ENCODE data around the gene CALHM6. TPM values are rescaled to one million over a fixed set of nuclear protein-coding genes. Genes with fewer than 3 reads are reported as not detected.

Gene CALHM6
- polyA plus RNA-seq, 1 experiment = 0.81 TPM

GRCh38 chr6:116446399-116446798, 14.8 kb upstream of the CALHM6 start:
- CTCF ChIA-PET = interaction anchor here (1.1 to 3.5 kb wide), 8 partner anchors 43 to 179 kb away, joined by 4 to 25 read pairs (median 4); partner anchors contain the start of genes CALHM5 and DSE
- no peaks in the 10 kb centered on the region for H3K27me3 ChIP-seq (ENCODE audit: control insufficient read depth, insufficient read depth, low read length)
- DNase-seq (ENCODE audit: low read depth, low spot score) = no peak
- POLR2A ChIA-PET = interaction anchor here (0.6 to 1.5 kb wide), 4 partner anchors 60 to 255 kb away, joined by 3 to 7 read pairs (median 4); partner anchors contain the start of gene TSPYL1
- H3K9me3 ChIP-seq (ENCODE audit: control insufficient read depth, insufficient read depth, low read length) = no peaks in the 10 kb centered on the region
- TF ChIP-seq, protein P1, sequence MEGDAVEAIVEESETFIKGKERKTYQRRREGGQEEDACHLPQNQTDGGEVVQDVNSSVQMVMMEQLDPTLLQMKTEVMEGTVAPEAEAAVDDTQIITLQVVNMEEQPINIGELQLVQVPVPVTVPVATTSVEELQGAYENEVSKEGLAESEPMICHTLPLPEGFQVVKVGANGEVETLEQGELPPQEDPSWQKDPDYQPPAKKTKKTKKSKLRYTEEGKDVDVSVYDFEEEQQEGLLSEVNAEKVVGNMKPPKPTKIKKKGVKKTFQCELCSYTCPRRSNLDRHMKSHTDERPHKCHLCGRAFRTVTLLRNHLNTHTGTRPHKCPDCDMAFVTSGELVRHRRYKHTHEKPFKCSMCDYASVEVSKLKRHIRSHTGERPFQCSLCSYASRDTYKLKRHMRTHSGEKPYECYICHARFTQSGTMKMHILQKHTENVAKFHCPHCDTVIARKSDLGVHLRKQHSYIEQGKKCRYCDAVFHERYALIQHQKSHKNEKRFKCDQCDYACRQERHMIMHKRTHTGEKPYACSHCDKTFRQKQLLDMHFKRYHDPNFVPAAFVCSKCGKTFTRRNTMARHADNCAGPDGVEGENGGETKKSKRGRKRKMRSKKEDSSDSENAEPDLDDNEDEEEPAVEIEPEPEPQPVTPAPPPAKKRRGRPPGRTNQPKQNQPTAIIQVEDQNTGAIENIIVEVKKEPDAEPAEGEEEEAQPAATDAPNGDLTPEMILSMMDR (IDR thresholded peaks at IDR 0.05; ENCODE audit: low read depth, low read length) = no peak
- no peak overlapping the region for H3K4me3 ChIP-seq (ENCODE audit: low read depth, low read length)
- no peak overlapping the region for H3K27ac ChIP-seq (ENCODE audit: low read depth, low read length)

DNA sequence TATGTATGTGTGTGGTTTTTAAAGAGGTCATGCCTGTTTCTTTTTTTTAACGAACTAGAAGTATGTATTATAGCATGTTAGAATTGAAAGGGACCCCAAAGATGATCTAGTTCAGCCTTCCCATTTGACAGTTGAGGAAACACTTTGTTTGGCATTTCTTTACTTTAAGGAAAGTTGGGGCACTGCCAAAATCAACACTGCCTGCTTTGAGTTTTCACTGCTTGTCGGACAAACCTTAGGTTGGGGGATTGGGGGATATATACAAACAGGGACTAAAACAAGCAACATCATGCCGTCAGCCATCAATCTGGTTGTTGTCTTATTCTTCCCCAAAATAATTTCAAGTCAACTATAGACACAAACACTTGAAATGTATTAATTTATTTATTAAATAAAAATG, 14.1 kb upstream of the CALHM6 start:
- ChIA-PET POLR2A (interaction anchor here (0.6 to 1.5 kb wide), 9 partner anchors 42 to 256 kb away, joined by 3 to 9 read pairs (median 3); partner anchors contain the start of genes CALHM5, RWDD1 and TSPYL1), CTCF (interaction anchor here (1.1 to 3.5 kb wide), 7 partner anchors 64 to 179 kb away, joined by 3 to 25 read pairs (median 5); partner anchors contain the start of genes CALHM5 and DSE)
- Histone ChIP-seq H3K4me3 (ENCODE audit: low read depth, low read length) (peak overlapping the region; percentile 21; the same call in 1 of the 2 replicates), H3K27me3 (ENCODE audit: control insufficient read depth, insufficient read depth, low read length) (no peaks in the 10 kb centered on the region), H3K9me3 (ENCODE audit: control insufficient read depth, insufficient read depth, low read length) (no peaks in the 10 kb centered on the region), H3K27ac (ENCODE audit: low read depth, low read length) (peak overlapping the region; percentile 85)
- no peak for DNase-seq (ENCODE audit: low read depth, low spot score)
- TF ChIP-seq, protein P1 (IDR thresholded peaks at IDR 0.05; ENCODE audit: low read depth, low read length) = no peak

- no peaks in the 10 kb centered on the region for H3K9me3 ChIP-seq (ENCODE audit: control insufficient read depth, insufficient read depth, low read length)
- TF ChIP-seq, protein P1 (IDR thresholded peaks at IDR 0.05; ENCODE audit: low read depth, low read length) = no peak
- no peak overlapping the region for H3K4me3 ChIP-seq (ENCODE audit: low read depth, low read length)
- DNase-seq (ENCODE audit: low read depth, low spot score) = peak; percentile 98
- ChIA-PET CTCF (interaction anchor here (0.7 to 3.5 kb wide), 5 partner anchors 64 to 179 kb away, joined by 3 to 25 read pairs (median 5); partner anchors contain the start of gene CALHM5), POLR2A (interaction anchor here (0.6 to 1.5 kb wide), 7 partner anchors 43 to 168 kb away, joined by 3 to 9 read pairs (median 5); partner anchors contain the start of genes CALHM5, RWDD1 and TSPYL1)
- H3K27ac ChIP-seq (ENCODE audit: low read depth, low read length) = peak overlapping the region; percentile 88
- no peaks in the 10 kb centered on the region for H3K27me3 ChIP-seq (ENCODE audit: control insufficient read depth, insufficient read depth, low read length)
Observed at GRCh38 chr6:116447496-116448011, 13.6 kb upstream of the CALHM6 start.

GRCh38 chr6:116449565-116449964, 11.6 kb upstream of the CALHM6 start:
- no peak for DNase-seq (ENCODE audit: low read depth, low spot score)
- TF ChIP-seq, protein P1 (IDR thresholded peaks at IDR 0.05; ENCODE audit: low read depth, low read length) = no peak
- Histone ChIP-seq H3K27ac (ENCODE audit: low read depth, low read length) (no peak overlapping the region), H3K4me3 (ENCODE audit: low read depth, low read length) (no peak overlapping the region), H3K27me3 (ENCODE audit: control insufficient read depth, insufficient read depth, low read length) (no peaks in the 10 kb centered on the region), H3K9me3 (ENCODE audit: control insufficient read depth, insufficient read depth, low read length) (no peaks in the 10 kb centered on the region)
- CTCF ChIA-PET = interaction anchor here (0.6 to 1.5 kb wide), 4 partner anchors 20 to 180 kb away, joined by 3 to 5 read pairs (median 4); no protein-coding TSS in a partner anchor
- POLR2A ChIA-PET = no interaction called here

- CTCF ChIA-PET = interaction anchor here (0.6 to 2.8 kb wide), 6 partner anchors 21 to 181 kb away, joined by 3 to 11 read pairs (median 4); partner anchors contain the start of genes CALHM4 and CALHM5
- no peaks in the 10 kb centered on the region for H3K27me3 ChIP-seq (ENCODE audit: control insufficient read depth, insufficient read depth, low read length)
- no peaks in the 10 kb centered on the region for H3K9me3 ChIP-seq (ENCODE audit: control insufficient read depth, insufficient read depth, low read length)
- no peak overlapping the region for H3K4me3 ChIP-seq (ENCODE audit: low read depth, low read length)
- TF ChIP-seq, protein P1 (IDR thresholded peaks at IDR 0.05; ENCODE audit: low read depth, low read length) = no peak
- no peak for DNase-seq (ENCODE audit: low read depth, low spot score)
- POLR2A ChIA-PET = no interaction called here
- no peak overlapping the region for H3K27ac ChIP-seq (ENCODE audit: low read depth, low read length)
Observed at GRCh38 chr6:116450185-116450710, 10.9 kb upstream of the CALHM6 start.

Measured in AG04450 (cell line).